Measurements from ENCODE around the gene KCNK5. TPM values are rescaled to one million over a fixed set of nuclear protein-coding genes. Genes with fewer than 3 reads are reported as not detected.

The KCNK5 gene
- total RNA-seq, 4 donors from 2014 or later, result 0.07 to 0.22 (median 0.20) TPM; not detected in 1

- Histone ChIP-seq H3K36me3 (no peaks in the 10 kb centered on the region), H3K9me3 (no peaks in the 10 kb centered on the region), H3K27me3 (no peaks in the 10 kb centered on the region), H3K4me3 (no peak overlapping the region), H3K27ac (no peak overlapping the region), H3K4me1 (no peaks in the 10 kb centered on the region)
- ATAC-seq (no peak), DNase-seq (no peak)
- intact Hi-C loops (cut with DNase I; ENCODE audit: low total_unique reads) (no loop called here), in situ Hi-C loops (cut with MboI; ENCODE audit: low sequenced_read_pairs in 4 of 4) (no loop called here)
- TF ChIP-seq POLR2A (IDR thresholded peaks at IDR 0.05) (no peak), CTCF (IDR thresholded peaks at IDR 0.05 in 4 of 5, conservative IDR thresholded peaks at IDR 0.05 in 1 of 5) (no peak)
Measured at GRCh38 chr6:39191236-39191930, 37.9 kb downstream of the KCNK5 start.

GRCh38 chr6:39190545-39191235 lies 38.6 kb downstream of the KCNK5 start:
- Histone ChIP-seq H3K27ac (no peak overlapping the region), H3K4me3 (no peak overlapping the region), H3K27me3 (no peaks in the 10 kb centered on the region), H3K36me3 (no peaks in the 10 kb centered on the region), H3K4me1 (no peaks in the 10 kb centered on the region), H3K9me3 (no peaks in the 10 kb centered on the region)
- TF ChIP-seq POLR2A (IDR thresholded peaks at IDR 0.05) (no peak), CTCF (IDR thresholded peaks at IDR 0.05 in 4 of 5, conservative IDR thresholded peaks at IDR 0.05 in 1 of 5) (no peak)
- no peak for DNase-seq
- in situ Hi-C loops (cut with MboI; ENCODE audit: low sequenced_read_pairs in 4 of 4) (no loop called here), intact Hi-C loops (cut with DNase I; ENCODE audit: low total_unique reads) (no loop called here)
- ATAC-seq, result no peak

GRCh38 chr6:39189915-39190544 lies 39.2 kb downstream of the KCNK5 start:
- peak in 1 of 2 donors; percentile 33 for ATAC-seq
- no peaks in the 10 kb centered on the region for H3K9me3 ChIP-seq
- H3K4me1 ChIP-seq, result no peaks in the 10 kb centered on the region
- DNase-seq, result peak in 1 of 2 donors; percentile 15
- peak in 2 of 5 experiments; percentile 9 to 26 for TF ChIP-seq CTCF (IDR thresholded peaks at IDR 0.05 in 4 of 5, conservative IDR thresholded peaks at IDR 0.05 in 1 of 5)
- TF ChIP-seq POLR2A (IDR thresholded peaks at IDR 0.05), result no peak
- intact Hi-C loops (cut with DNase I; ENCODE audit: low total_unique reads) (no loop called here), in situ Hi-C loops (cut with MboI; ENCODE audit: low sequenced_read_pairs in 4 of 4) (no loop called here)
- no peak overlapping the region for H3K27ac ChIP-seq
- H3K36me3 ChIP-seq, result no peaks in the 10 kb centered on the region
- H3K27me3 ChIP-seq, result no peaks in the 10 kb centered on the region
- H3K4me3 ChIP-seq, result no peak overlapping the region

GRCh38 chr6:39189131-39189530 lies 40.1 kb downstream of the KCNK5 start:
- no peak for ATAC-seq
- intact Hi-C loops (cut with DNase I; ENCODE audit: low total_unique reads), result no loop called here
- no peaks in the 10 kb centered on the region for H3K36me3 ChIP-seq

More at GRCh38 chr6:39189131-39189530, 40.1 kb downstream of the KCNK5 start:
- DNase-seq, result no peak
- no peaks in the 10 kb centered on the region for H3K4me1 ChIP-seq
- no peak overlapping the region for H3K27ac ChIP-seq
- in situ Hi-C loops (cut with MboI; ENCODE audit: low sequenced_read_pairs in 4 of 4), result no loop called here
- H3K9me3 ChIP-seq, result no peaks in the 10 kb centered on the region
- H3K27me3 ChIP-seq, result no peaks in the 10 kb centered on the region
- no peak for TF ChIP-seq POLR2A (IDR thresholded peaks at IDR 0.05)
- no peak for TF ChIP-seq CTCF (IDR thresholded peaks at IDR 0.05 in 4 of 5, conservative IDR thresholded peaks at IDR 0.05 in 1 of 5)
- no peak overlapping the region for H3K4me3 ChIP-seq

Measured in gastrocnemius medialis (tissue), 4 donors.